Brain microvascular endothelial cell (primary cell): ENCODE measurements around the gene C12orf42.

Experiments
- DNase-seq: peaks from one replicate; pipeline ENCODE4 v3.0.0-alpha.2; 2020
- H3K27ac ChIP-seq: fragments of 250-450 bp; sonication (Bioruptor Pico); 2 replicates; pipeline ENCODE4 v1.5.1; 2020; ENCODE audit warnings: mild to moderate bottlenecking, moderate library complexity
- H3K27me3 ChIP-seq: fragments of 250-450 bp; sonication (Bioruptor Pico); replicated peaks from 2 replicates; pipeline ENCODE4 v1.5.1; 2020; ENCODE audit warnings: mild to moderate bottlenecking
- H3K36me3 ChIP-seq: fragments of 250-450 bp; sonication (Bioruptor Pico); replicated peaks from 2 replicates; pipeline ENCODE4 v1.5.1; 2020; ENCODE audit warnings: mild to moderate bottlenecking
- H3K4me3 ChIP-seq: 2 replicates; pipeline ENCODE4 v1.5.1; 2011; ENCODE audit warnings: low read depth, mild to moderate bottlenecking, control low read depth, low read length, moderate library complexity
- in situ Hi-C: cut with HindIII; loops from 2 replicates; pipeline ENCODE4 v1.10.0; 2017; ENCODE audit warnings: low sequenced_read_pairs, low pct_ligation_motif_present
- TF ChIP-seq, protein P1 (sequence below): IDR thresholded peaks from 2 replicates; pipeline ENCODE4 v1.5.1; 2011; ENCODE audit warnings: low read depth, mild to moderate bottlenecking, moderate library complexity, low read length, control low read depth, inconsistent platforms; ENCODE audit errors: missing control alignments

C12orf42 gene

DNA sequence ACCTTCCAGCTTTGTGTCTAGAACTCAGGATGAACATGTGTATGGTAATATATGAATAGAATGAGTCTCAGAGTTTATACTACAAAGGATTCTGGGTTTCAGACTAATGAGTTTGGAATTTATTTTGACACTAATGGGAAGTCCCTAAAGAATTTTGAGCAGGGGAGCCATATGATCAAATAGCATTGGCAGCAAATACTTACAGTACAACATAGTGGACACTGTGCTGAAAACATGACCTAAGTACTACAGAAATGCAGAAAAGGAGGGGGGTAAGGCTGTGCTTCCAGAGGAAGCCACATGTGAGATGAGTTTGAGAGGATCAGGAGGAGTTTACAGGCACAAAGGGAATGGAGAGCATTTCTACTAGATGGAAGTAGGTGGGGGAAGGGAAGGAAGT, 225.8 kb downstream of the C12orf42 start:
- Histone ChIP-seq H3K36me3 (no peaks in the 10 kb centered on the region), H3K4me3 (no peak overlapping the region), H3K27me3 (no peaks in the 10 kb centered on the region), H3K27ac (no peak overlapping the region)
- no peak for DNase-seq
- in situ Hi-C loops = no loop called here
- TF ChIP-seq, protein P1, sequence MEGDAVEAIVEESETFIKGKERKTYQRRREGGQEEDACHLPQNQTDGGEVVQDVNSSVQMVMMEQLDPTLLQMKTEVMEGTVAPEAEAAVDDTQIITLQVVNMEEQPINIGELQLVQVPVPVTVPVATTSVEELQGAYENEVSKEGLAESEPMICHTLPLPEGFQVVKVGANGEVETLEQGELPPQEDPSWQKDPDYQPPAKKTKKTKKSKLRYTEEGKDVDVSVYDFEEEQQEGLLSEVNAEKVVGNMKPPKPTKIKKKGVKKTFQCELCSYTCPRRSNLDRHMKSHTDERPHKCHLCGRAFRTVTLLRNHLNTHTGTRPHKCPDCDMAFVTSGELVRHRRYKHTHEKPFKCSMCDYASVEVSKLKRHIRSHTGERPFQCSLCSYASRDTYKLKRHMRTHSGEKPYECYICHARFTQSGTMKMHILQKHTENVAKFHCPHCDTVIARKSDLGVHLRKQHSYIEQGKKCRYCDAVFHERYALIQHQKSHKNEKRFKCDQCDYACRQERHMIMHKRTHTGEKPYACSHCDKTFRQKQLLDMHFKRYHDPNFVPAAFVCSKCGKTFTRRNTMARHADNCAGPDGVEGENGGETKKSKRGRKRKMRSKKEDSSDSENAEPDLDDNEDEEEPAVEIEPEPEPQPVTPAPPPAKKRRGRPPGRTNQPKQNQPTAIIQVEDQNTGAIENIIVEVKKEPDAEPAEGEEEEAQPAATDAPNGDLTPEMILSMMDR = no peak

DNA sequence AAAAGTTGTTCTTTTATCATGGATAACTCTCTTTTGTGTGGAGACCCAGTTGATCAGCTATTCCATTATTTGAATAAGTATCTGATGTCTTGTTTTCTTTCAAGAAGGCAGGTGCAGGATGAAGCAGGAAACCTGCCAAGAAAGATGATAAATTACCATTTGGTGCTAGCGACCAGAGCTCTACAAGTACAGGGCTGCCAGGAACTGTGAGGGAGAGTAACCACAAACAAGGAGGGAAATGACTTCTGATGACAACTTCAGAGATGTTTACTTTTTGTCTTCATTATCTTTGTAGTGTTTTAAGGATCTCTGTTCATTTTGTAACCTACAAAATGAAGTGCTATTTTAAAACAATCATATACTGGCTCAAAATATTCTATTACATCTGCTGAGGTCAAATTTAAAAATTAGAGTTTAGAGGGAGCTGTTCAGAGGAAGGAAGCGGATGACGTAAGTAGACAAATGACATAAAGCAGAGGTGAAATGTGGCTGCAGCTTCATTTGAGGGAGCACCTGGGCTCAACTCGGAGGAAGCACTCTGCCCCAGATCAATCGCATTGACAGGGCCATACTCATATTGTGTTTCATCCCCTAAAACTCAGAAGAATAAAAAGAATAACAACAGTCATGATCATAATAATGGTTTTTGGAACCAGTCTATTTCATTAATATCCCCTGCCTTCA, 226.8 kb downstream of the C12orf42 start:
- no peak for DNase-seq
- in situ Hi-C loops = no loop called here
- H3K27me3 ChIP-seq = no peaks in the 10 kb centered on the region
- TF ChIP-seq, protein P1 = no peak
- no peak overlapping the region for H3K27ac ChIP-seq
- H3K36me3 ChIP-seq = no peaks in the 10 kb centered on the region
- no peak overlapping the region for H3K4me3 ChIP-seq

DNA sequence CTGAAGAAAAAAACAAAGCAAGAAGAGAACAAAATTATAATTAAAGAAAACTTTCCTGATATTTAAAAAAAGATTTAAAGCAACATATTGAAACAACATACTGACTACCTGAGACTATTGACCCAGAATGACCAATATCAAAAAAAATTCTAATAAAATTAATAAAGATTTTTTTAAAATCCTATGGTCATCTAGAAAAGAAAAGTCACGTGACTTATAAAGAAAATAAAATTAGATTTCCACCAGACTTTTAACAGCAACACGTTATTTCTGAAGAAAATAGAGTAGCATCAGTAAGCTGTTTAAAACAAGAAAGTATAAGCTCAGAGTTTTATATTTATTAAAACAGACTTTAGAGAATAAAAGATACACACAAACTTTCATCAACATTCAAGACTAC, 238.0 kb downstream of the C12orf42 start:
- TF ChIP-seq, protein P1 = no peak
- H3K36me3 ChIP-seq = no peaks in the 10 kb centered on the region
- H3K27ac ChIP-seq = no peak overlapping the region
- no peak overlapping the region for H3K4me3 ChIP-seq
- H3K27me3 ChIP-seq = no peaks in the 10 kb centered on the region
- in situ Hi-C loops = no loop called here
- DNase-seq = no peak
